Activated CD4-positive, alpha-beta T cell treated with anti-CD3 and anti-CD28 coated beads for 48 hours (primary cell): Measurements from ENCODE around the gene AP5M1.
A peak's percentile ranks its signal among the peaks of the same experiment; 100 is the strongest.
"Not testable (repeated sequence)": the region's sequence is repeated elsewhere in the genome, so short reads cannot be mapped to it uniquely, and the experiment has no call there.

ENCODE experiments used
- DNase-seq: peaks from one replicate; pipeline ENCODE4 v3.0.0-alpha.2; 2020

The AP5M1 gene, protein sequence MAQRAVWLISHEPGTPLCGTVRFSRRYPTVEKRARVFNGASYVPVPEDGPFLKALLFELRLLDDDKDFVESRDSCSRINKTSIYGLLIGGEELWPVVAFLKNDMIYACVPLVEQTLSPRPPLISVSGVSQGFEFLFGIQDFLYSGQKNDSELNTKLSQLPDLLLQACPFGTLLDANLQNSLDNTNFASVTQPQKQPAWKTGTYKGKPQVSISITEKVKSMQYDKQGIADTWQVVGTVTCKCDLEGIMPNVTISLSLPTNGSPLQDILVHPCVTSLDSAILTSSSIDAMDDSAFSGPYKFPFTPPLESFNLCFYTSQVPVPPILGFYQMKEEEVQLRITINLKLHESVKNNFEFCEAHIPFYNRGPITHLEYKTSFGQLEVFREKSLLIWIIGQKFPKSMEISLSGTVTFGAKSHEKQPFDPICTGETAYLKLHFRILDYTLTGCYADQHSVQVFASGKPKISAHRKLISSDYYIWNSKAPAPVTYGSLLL

DNA sequence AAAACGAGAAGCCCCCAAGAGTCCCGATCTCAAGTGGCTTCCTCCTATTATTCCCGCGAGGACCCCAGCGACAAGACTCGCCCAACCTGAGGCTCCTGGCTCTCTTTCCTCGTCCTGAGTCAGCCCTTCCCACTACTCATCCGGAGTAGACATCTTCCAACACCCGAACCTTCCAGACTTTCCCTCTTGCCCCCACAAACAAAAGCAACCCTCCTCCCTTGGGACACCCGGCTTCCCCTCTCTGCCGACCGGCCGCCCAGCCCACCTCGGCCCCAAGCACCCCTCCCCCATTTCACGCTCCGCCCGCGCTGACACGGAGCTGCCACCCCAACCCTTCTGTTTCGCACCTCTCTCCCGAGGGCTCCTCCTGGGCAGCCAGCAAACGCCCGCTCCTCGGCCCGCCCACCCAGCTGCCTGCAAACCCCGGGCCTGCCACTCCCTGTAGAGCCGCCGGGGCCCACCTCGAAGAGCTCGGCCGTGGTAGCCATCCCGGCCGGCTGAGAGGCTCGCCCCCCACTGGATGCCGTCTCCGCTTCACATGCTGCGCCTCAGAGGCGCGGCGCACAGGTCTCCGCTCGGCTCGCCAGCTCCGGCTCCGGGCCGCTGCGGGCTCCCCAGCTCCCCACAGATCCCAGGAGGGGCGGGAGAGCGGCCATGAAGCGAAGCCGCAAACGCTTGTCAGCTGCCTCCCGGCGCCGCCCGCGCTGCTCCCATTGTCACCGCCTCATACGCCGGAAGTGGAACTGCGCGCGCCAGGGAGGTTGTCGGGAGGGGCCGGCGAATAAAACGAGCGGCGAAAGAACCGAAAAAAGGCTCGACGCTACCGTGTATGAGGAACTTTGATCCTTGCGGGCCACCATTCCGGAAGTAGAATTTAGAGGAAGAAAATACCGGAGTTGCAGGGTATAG, at the start of gene AP5M1, which contains the start of gene EXOC5:
TSS of gene AP5M1 (plus strand) at position 811 of the 909 bp plus-strand sequence. CDS start 344 bp downstream, outside the sequence.
TSS of gene EXOC5 (minus strand) at position 745 of the 909 bp plus-strand sequence. CDS start at position 488, 257 bp downstream.
- DNase-seq = peak; percentile 94

DNA sequence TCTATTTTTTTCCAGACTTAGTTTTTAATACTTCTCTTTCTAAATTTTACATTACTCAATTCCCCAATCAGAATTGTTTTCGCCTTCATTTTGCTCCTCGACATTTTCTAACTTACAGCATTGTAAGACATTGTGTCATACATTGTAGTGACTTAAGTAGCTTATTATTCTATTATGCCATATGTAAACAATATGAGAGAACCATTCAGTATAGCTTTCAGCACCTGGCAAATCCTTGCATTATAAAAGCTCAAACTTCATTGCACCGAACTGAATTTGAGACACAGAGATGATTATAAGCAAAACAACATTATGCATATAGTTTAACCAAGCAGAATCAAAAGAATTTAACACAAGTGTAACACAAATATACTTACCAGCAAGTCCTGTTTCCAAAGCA, 46.8 kb upstream of the AP5M1 start:
- no peak for DNase-seq

DNA sequence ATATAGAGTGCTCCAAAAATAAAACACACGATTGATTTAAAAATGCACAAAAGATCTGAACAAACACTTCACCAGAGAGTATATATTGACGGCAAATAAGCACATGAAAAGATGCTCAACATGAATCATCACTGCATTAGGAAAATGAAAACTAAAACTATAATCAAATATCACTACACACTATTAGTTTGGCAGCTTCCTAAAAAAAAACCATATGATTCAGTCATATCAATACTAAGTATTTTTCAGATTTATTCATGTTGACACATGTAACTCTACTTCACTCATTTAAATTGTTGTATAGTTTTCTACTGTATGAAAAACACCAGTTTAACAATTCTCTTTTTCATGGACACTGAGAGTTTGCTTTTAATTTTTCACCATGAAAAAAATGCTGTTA, 41.7 kb upstream of the AP5M1 start:
- no peak for DNase-seq

DNA sequence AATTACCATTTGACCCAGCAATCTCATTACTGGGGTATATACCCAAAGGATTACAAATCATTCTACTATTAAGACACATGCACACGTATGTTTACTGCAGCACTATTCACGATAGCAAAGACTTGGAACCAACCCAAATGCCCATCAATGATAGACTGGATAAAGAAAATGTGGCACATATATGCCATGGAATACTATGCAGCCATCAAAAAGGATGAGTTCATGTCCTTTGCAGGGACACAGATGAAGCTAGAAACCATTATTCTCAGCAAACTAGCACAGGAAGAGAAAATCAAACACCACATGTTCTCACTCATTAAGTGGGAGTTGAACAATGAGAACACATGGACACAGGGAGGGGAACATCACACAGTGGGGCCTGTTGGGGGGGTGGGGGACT, 40.5 kb upstream of the AP5M1 start:
- DNase-seq = not testable (repeated sequence)

DNA sequence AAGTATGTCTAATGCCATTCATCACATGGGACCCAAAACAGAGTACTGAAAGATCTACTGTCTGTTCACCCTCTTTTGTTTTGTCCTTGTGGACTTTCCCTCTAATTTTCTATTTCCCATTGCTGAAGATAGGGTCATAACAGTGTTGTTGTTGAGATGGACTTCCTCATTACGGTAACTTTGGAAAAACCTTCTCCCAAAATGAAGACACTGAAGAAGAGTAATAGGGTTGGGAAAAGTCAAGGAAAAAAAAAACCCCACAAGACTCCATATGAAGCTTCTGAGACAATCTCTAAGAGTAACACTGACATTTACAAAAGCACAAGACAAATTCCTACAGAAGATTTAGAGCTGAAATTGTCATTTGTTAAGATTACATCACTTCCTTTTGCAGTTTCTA, 36.8 kb upstream of the AP5M1 start:
- no peak for DNase-seq

DNA sequence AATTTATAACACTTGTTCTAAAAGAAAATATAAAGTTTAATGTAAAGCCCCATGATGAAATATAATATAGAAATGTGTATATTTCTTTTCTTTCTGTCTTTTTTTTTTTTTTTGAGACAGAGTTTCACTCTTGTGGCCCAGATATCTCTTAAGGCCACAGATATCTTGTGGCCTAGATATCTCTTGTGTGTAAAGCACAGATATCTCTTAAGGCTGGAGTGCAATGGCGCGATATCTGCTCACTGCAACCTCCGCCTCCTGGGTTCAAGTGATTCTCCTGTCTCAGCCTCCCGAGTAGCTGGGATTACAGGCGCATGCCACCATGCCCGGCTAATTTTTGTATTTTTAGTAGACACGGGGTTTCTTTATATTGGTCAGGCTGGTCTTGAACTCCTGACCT, 28.7 kb upstream of the AP5M1 start:
- DNase-seq = not testable (repeated sequence)

DNA sequence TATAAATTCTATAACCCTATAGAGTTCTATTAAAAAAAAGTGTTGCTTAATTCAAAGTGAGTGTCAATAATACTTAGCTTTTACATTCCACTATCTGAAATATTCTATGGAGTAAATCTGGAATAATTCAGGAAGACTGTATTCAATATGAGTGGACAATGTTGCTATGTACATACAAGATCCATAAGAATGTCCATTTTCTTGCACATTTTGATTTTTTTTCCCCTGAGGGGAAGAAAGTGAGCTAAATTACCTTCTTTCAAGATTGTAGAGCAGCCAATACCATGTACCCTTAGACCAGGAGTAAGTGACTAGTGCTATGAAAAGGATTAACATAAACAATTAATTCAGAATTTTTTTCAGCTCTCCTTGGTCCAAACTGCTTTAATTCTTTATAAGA, 25.5 kb upstream of the AP5M1 start:
- no peak for DNase-seq

DNA sequence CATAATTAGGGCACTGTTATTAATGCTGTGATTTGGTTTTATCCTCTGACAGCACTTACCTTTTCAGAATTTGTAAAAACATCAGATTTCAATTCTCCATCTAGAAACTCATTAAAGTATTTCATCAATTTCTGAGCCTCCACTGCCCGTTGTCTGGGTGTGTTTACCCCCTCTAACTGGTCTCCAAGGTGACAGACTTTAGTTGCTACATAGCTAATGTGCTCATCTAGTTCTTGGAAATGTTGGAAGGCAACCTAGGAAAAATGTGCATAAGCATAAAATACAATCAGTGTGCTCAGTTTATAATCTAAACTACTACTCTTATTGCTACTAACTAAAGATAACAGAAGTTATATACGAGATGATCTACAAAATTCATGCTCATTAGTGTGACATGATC, 24.7 kb upstream of the AP5M1 start:
- DNase-seq = no peak

DNA sequence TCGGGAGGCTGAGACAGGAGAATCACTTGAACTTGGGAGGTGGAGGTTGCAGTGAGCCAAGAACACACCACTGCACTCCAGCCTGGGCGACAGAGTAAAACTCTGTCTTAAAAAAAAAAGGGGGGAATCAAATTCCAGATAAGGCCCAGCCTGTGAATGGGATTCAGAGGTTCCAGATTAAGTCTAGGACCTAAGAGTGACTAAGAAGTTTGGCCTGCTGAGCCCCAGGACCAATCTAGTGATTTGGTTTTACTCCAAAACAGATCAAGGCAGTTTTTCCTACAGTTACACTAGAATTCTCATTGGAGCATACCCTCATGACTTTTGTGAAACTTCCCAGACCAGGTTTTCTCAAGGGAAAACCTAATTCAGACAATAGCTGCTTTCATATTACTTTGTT, 22.8 kb upstream of the AP5M1 start:
- DNase-seq = no peak

DNA sequence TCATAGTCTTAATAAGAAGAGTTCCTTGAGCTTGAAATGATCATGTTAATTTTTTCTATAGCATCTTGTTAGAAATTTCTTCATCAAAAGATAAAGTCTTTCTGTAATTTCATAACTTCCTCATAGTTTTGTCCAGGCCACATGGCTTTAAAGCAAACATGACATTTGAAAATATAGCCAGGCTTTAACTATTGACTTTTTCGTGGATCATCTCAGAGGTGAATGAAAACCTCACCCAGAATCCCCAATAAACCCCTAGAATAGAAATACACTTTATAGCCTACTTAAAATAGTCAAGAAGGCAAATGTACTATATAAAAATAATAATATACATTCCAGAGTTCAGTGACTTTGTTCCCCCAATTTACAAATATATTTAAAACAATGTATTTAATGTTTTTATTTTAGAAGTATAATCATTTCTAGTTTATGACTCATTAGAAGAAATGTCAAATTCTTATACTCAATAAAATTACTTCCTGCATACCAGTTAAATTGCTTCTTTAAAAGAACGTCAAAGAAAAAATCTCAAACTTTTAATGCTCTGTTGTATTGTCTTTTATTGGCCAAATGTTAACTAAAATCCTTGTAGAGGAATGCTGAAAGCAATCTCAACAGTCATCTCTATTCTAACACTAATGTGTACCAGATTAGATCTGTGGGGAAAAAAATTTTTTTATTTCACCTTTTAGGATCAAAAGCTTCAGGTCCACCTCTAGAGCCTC, 21.7 kb upstream of the AP5M1 start:
- DNase-seq = no peak

DNA sequence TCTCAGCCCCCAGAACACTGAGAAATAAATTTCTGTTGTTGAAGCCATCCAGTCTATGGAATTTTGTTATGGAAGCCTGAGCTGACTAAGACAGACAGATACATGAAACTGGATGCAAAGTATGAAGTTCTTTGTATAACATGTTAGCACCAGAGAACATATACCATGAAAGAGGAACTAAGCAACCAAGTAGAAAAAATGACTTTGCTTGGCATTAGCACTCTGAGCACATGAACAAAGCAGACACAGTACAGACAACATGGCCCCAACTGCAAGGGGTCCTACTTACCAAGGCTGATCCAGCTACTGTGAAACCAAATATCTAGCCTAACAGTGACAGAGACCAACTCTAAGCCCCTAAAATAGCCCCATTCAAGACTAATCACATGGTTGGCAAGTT, 13.9 kb upstream of the AP5M1 start:
- no peak for DNase-seq

DNA sequence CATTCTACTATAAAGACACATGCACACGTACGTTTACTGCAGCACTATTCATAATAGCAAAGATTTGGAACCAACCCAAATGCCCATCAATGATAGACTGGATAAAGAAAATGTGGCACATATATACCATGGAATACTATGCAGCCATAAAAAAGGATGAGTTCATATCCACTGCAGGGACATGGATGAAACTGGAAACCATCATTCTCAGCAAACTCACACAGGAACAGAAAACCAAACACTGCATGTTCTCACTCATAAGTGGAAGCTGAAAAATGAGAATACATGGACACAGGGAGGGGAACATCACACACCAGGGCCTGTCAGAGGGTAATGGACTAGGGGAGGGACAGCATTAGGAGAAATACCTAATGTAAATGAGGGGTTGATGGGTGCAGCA, 10.6 kb upstream of the AP5M1 start:
- not testable (repeated sequence) for DNase-seq

DNA sequence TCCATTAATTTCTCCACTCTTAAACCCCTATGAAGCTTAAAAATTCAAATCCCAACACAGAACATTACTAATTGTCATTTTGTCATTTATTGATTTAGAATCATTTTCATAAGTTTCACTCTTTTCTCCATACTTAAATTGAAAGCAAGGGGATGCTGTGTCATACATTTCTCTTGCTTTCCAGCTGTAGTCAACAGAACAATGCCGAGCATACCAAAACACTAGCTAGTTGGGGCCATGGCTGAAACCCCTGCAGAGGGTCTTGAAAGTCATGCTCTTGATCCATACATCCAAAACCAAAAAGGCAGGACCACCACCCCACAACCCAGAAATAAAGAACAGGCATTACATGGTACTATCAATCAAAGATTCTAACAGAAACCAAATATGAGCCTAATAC, 9.1 kb upstream of the AP5M1 start:
- no peak for DNase-seq

DNA sequence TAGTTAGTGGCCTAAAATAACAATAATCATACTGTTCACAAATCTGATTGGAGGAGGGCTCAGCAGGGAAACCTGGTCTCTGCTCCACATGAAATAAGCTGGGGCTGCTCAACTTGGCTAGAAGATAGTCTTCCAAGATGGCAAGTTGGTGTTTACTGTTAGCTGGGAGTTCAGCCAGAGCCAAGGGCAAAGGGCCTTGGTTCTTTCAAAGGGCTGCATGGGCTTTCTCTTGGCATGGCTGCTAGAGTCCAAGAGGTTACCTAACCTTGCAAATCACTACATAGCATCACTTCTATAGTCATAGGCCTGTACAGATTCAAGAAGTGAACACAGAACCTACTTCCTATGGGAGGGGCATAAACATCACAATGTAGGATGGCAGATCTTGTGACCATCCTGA, 7.2 kb upstream of the AP5M1 start:
- DNase-seq = no peak

DNA sequence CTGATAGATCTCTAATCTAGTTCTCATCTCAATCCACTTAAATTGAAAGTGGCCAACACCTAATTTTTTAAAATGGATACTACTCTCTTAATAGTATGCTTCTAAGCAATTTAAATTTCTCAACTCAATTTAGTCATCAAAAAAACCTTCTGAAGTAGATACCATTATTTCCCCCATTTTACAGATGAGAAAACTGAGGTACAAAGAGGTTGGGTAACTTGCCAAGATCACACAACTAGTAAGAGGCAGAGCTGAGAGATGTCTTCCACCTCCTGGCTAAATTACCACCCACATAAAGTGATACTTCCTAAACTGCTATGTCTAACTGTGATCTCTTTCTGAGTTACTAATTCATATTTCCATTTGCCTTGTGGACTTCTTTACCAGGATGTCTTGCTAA, 6.7 kb upstream of the AP5M1 start:
- no peak for DNase-seq

DNA sequence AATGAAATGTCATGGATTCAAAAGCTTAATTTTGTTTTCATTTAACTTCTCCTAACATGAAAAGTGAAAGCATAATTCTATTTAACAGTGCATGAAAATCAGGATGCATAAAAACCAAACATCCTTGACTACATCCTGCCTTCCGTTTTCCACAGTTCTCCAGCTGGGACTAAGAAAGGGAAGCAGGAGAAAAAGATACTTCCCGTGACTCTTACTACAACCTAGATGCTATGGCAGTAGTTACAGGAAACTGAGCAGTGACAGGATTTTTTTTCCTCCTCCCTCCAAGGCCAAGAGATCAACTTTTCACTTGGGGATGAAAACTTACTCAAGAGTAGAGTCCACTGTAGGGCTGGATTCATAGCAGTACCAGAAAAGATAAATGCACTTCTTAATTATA, 2.7 kb upstream of the AP5M1 start:
- DNase-seq = no peak

DNA sequence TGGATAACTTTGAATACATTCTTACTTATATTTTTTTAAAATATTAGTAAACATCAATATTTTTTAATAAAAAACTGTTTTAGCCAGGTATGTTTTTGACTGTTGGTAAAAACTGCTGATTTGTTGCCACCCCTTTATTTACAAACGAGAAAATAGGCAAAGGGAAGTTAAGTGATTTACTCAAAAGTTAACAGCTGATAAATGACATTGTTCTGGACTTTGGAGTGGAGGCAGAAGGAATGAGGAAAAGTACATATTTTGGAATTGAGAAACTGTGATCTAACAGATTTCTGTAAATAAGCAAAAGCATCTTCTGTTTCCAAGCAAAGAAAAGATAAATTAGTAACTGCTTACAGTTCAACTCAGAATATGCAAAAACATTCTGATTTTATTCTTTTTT, 4.5 kb downstream of the AP5M1 start:
- DNase-seq = no peak

DNA sequence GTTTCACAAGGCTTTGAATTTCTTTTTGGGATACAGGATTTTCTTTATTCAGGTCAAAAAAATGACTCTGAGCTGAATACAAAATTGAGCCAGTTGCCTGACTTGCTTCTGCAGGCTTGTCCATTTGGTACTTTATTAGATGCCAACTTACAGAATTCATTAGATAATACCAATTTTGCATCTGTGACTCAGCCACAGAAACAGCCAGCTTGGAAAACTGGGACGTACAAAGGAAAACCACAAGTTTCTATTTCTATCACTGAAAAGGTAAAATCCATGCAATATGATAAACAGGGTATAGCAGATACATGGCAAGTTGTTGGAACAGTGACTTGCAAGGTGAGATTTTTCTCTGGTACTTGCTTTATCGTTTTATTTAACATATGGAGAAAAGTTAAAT, 5.8 kb downstream of the AP5M1 start:
- DNase-seq = no peak

DNA sequence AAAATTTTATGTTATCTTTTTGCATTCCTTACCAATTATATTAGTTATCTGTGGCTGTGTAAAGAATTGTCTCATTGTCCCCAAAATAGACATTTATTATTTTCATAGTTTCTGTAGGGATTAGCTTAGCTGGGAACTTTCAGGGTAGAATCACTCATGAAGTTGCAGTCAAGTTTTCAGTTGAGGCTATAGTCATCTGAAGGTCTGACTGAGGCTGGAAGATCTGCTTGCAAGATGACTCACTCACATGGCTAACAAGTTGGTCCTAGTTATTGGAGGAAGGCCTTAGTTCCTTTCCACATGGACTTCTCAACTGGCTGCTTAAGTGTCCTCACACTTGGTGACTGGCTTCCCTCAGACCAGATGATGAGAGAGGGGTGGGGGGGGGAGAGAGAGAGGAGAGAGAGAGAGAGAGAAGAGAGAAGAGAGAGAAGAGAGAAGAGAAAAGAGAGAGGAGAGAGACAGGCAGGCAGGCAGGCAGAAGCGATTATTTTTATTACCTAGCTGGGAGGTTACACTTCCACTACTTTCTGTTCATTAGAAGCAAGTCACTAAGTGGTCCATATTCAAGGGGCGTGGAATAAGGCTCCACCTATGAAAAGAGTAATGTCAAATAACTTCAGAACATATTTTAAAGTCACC, 6.4 kb downstream of the AP5M1 start:
- no peak for DNase-seq

DNA sequence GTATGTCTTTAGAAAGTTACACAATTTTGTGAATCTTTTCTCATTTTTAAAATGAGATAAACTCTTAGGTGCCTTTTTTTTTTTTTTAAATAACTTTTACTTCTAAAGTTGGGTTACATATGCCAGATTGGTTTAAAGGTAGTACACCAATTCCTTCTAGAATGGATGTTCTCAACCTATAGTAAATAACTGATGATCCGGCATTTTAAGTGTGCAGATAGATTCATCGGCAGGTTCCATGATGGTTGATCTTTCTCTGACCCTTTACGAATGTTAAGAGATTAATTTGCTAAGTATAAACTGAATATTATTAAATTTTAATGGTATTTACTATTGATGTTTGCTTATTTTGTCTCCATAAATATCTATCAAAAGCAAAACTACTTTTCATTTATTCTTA, 8.3 kb downstream of the AP5M1 start:
- DNase-seq = no peak

DNA sequence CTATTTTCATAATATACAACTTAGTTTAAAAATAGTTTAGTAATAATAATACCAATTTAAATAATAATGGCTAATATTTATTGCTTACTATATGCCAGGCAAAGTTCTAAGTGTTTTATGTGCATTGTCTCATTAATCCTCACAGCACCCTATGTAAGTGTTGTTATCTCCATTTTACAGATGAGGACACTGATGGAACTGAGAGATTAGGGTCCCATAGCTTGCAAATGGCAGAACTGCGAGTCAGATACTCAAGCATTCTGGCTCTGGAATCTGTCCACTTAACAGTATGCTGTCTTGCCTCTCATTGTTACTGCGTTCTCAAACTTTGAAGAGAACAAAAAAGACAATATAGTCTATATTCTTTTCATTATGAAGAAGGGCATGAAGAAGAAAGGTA, 19.0 kb downstream of the AP5M1 start:
- no peak for DNase-seq

DNA sequence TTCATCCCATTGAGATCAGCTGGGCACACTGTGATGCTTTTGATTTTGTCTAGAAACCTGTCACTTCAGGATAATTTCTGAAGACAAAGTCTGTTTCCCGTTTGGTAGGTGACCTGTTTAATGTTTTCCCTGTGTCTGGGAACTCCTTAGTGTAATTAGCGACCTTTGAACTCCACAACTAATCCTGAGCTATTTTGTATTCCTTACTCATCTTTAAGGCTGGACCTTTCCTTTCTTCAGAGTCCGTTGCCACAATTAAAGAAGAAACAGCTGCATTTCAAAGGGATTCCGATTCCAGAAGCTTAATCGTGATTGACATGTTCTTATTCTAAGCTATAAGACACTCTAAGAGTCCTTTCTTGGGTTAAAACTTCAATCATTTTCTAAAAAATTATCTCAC, 22.0 kb downstream of the AP5M1 start:
- DNase-seq = no peak
